Smooth muscle cell (in vitro differentiated cells): ENCODE measurements around the gene ADPGK. TPM values are rescaled to one million over a fixed set of nuclear protein-coding genes. Genes with fewer than 3 reads are reported as not detected.

Experiments
- DNase-seq: peaks from one replicate; lab custom pipeline; 2025; ENCODE audit not compliant: unreplicated experiment; lab: John Stamatoyannopoulos, UW
- H2AFZ ChIP-seq: fragments of 200-600 bp; sonication (generic); 2 replicates; pipeline ENCODE4 v1.6.0; 2016; ENCODE audit warnings: antibody characterized with exemption, low read depth, mild to moderate bottlenecking
- H3F3A ChIP-seq: fragments of 200-600 bp; sonication (generic); 2 replicates; pipeline ENCODE4 v1.6.0; 2017; ENCODE audit warnings: antibody characterized with exemption, low read depth
- H3K27ac ChIP-seq: fragments of 200-600 bp; sonication (generic); 2 replicates; pipeline ENCODE4 v1.5.1; 2016; ENCODE audit warnings: low read depth, mild to moderate bottlenecking
- H3K27me3 ChIP-seq: fragments of 200-600 bp; sonication (generic); 2 replicates; pipeline ENCODE4 v1.6.1; 2016; ENCODE audit warnings: low read depth, mild to moderate bottlenecking
- H3K36me3 ChIP-seq: fragments of 200-600 bp; sonication (generic); 2 replicates; pipeline ENCODE4 v1.5.1; 2016; ENCODE audit warnings: low read depth
- H3K4me1 ChIP-seq: fragments of 200-600 bp; sonication (generic); 2 replicates; pipeline ENCODE4 v1.5.1; 2016; ENCODE audit warnings: low read depth
- H3K4me2 ChIP-seq: fragments of 200-600 bp; sonication (generic); 2 replicates; pipeline ENCODE4 v1.6.0; 2016; ENCODE audit warnings: mild to moderate bottlenecking
- H3K4me3 ChIP-seq: fragments of 200-600 bp; sonication (generic); 2 replicates; pipeline ENCODE4 v1.5.1; 2016; ENCODE audit warnings: mild to moderate bottlenecking
- H3K79me2 ChIP-seq: fragments of 200-600 bp; sonication (generic); 2 replicates; pipeline ENCODE4 v1.6.0; 2016; ENCODE audit warnings: low read depth, mild to moderate bottlenecking
- H3K9ac ChIP-seq: fragments of 200-600 bp; sonication (generic); 2 replicates; pipeline ENCODE4 v1.6.0; 2016; ENCODE audit warnings: low read depth
- H3K9me3 ChIP-seq: fragments of 200-600 bp; sonication (generic); replicated peaks from 2 replicates; pipeline ENCODE4 v1.5.1; 2016; ENCODE audit warnings: low read depth
- H4K20me1 ChIP-seq: fragments of 200-600 bp; sonication (generic); 2 replicates; pipeline ENCODE4 v1.6.0; 2016; ENCODE audit warnings: low read depth
- CTCF ChIP-seq: fragments of 200-600 bp; sonication (generic); IDR thresholded peaks from 2 replicates; pipeline ENCODE4 v1.5.1; 2017; ENCODE audit warnings: borderline replicate concordance, mild to moderate bottlenecking, antibody characterized with exemption; ENCODE audit not compliant: insufficient read depth, poor library complexity, severe bottlenecking
- whole genome bisulfite sequencing: methylation state at CpG from one replicate; pipeline ENCODE4 v1.1.7; 2016; ENCODE audit warnings: low lambda C conversion rate; 5-methylcytosine and 5-hydroxymethylcytosine counted together
- polyA plus RNA-seq: library from polyadenylated mRNA; unstranded; fragments of >200 nt; fragmentation: Nextera tagmentation; extraction: Ambion mirVana; gene quantifications from 2 replicates; pipeline ENCODE4 v1.2.1, GENCODE V29; 2016
- total RNA-seq: library from RNA; depleted of rRNA; stranded (reverse); fragments of >200 nt; gene quantifications from 2 replicates; pipeline ENCODE4 v1.2.3, GENCODE V29; 2014

ADPGK gene
- total and polyA plus RNA-seq, 2 experiments from 2014 or later, result 53.4 to 67.3 TPM

GRCh38 chr15:72787526-72787925, 4.0 kb upstream of the ADPGK start:
- no peak overlapping the region for H3K27ac ChIP-seq
- no peak for TF ChIP-seq CTCF
- H3K36me3 ChIP-seq, result no peaks in the 10 kb centered on the region
- H3K9ac ChIP-seq, result peak overlapping the region; percentile 13
- H3K79me2 ChIP-seq, result peaks cover 9% of the 10 kb centered on the region
- no peaks in the 10 kb centered on the region for H3K27me3 ChIP-seq
- no peak for DNase-seq
- WGBS, result 90% methylated on average over 1 of the region's 1 CpG
- no peaks in the 10 kb centered on the region for H4K20me1 ChIP-seq
- H3K4me1 ChIP-seq, result peaks cover 10% of the 10 kb centered on the region
- H3K4me2 ChIP-seq, result no peak overlapping the region
- H2AFZ ChIP-seq, result no peak overlapping the region
- no peak overlapping the region for H3K4me3 ChIP-seq
- peaks cover 7% of the 10 kb centered on the region for H3F3A ChIP-seq
- no peaks in the 10 kb centered on the region for H3K9me3 ChIP-seq

- Histone ChIP-seq H3K27ac (peak overlapping the region; percentile 99), H3K4me3 (no peak overlapping the region), H3F3A (peaks cover 7% of the 10 kb centered on the region), H3K36me3 (no peaks in the 10 kb centered on the region), H4K20me1 (peaks cover 3% of the 10 kb centered on the region), H3K4me1 (peaks cover 13% of the 10 kb centered on the region), H2AFZ (peak overlapping the region; percentile 69), H3K27me3 (no peaks in the 10 kb centered on the region), H3K9me3 (no peaks in the 10 kb centered on the region), H3K79me2 (peaks cover 16% of the 10 kb centered on the region), H3K9ac (peak overlapping the region; percentile 38), H3K4me2 (peak overlapping the region; percentile 32)
- no peak for TF ChIP-seq CTCF
- 85% methylated on average over 8 of the region's 8 CpGs for WGBS
- no peak for DNase-seq
Observed at GRCh38 chr15:72786676-72787345, 3.3 kb upstream of the ADPGK start.

GRCh38 chr15:72786242-72786641, 2.7 kb upstream of the ADPGK start:
- TF ChIP-seq CTCF, result no peak
- Histone ChIP-seq H3K36me3 (no peaks in the 10 kb centered on the region), H3K27me3 (no peaks in the 10 kb centered on the region), H3K4me2 (peak overlapping the region; percentile 32), H2AFZ (peak overlapping the region; percentile 69), H3K4me1 (peaks cover 13% of the 10 kb centered on the region), H3F3A (peaks cover 7% of the 10 kb centered on the region), H3K4me3 (no peak overlapping the region), H3K9ac (peak overlapping the region; percentile 38), H3K9me3 (no peaks in the 10 kb centered on the region), H3K79me2 (peaks cover 22% of the 10 kb centered on the region), H4K20me1 (peaks cover 9% of the 10 kb centered on the region), H3K27ac (peak overlapping the region; percentile 99)
- DNase-seq, result no peak
- 92% methylated on average over 4 of the region's 4 CpGs for WGBS

GRCh38 chr15:72785841-72786240, 2.3 kb upstream of the ADPGK start:
- Histone ChIP-seq H3K4me1 (peaks cover 13% of the 10 kb centered on the region), H3K4me3 (no peak overlapping the region), H4K20me1 (peaks cover 13% of the 10 kb centered on the region), H3K36me3 (no peaks in the 10 kb centered on the region), H2AFZ (peak overlapping the region; percentile 32), H3K27ac (peak overlapping the region; percentile 99), H3K79me2 (peaks cover 26% of the 10 kb centered on the region), H3K27me3 (no peaks in the 10 kb centered on the region), H3F3A (peaks cover 7% of the 10 kb centered on the region), H3K9ac (peak overlapping the region; percentile 75), H3K9me3 (no peaks in the 10 kb centered on the region), H3K4me2 (peak overlapping the region; percentile 32)
- DNase-seq, result no peak
- 68% methylated on average over 2 of the region's 2 CpGs for WGBS
- TF ChIP-seq CTCF, result no peak
